Activated T-cell treated with anti-CD3 and anti-CD28 coated beads, Interleukin-2, amount 50 U/mL, for 4 hours (primary cell): Measurements from ENCODE around the gene SPART. TPM values are rescaled to one million over a fixed set of nuclear protein-coding genes. Genes with fewer than 3 reads are reported as not detected.
"Not testable (repeated sequence)": the region's sequence is repeated elsewhere in the genome, so short reads cannot be mapped to it uniquely, and the experiment has no call there.

Experiments used
- ATAC-seq, 2 donors: fragments of 200-7000 bp; cut with Tn5 transposase; one replicate each; pipeline ENCODE4 v1.10.0; 2021
- DNase-seq: peaks from one replicate; pipeline ENCODE4 v3.0.0-alpha.2; 2020
- H3K27me3 Mint-ChIP-seq: one replicate; pipeline ENCODE4 v1.8.0; 2021; ENCODE audit warnings: low read depth, mixed read lengths
- H3K36me3 Mint-ChIP-seq: one replicate; pipeline ENCODE4 v1.8.0; 2022; ENCODE audit warnings: mixed read lengths; ENCODE audit not compliant: insufficient read depth
- H3K4me1 Mint-ChIP-seq: one replicate; pipeline ENCODE4 v1.8.0; 2021; ENCODE audit warnings: low read depth, mixed read lengths
- H3K4me3 Mint-ChIP-seq: one replicate; pipeline ENCODE4 v1.8.0; 2021; ENCODE audit warnings: mild to moderate bottlenecking, moderate library complexity, mixed read lengths
- H3K9me3 Mint-ChIP-seq: one replicate; pipeline ENCODE4 v1.8.0; 2021; ENCODE audit warnings: mixed read lengths
- total RNA-seq, 3 donors: library from RNA; stranded (reverse); gene quantifications; one replicate each; pipeline ENCODE4 v1.2.1, GENCODE V29; 2021

The SPART gene
- total RNA-seq, 3 donors from 2014 or later: 28.5 to 32.8 (median 30.6) TPM

DNA sequence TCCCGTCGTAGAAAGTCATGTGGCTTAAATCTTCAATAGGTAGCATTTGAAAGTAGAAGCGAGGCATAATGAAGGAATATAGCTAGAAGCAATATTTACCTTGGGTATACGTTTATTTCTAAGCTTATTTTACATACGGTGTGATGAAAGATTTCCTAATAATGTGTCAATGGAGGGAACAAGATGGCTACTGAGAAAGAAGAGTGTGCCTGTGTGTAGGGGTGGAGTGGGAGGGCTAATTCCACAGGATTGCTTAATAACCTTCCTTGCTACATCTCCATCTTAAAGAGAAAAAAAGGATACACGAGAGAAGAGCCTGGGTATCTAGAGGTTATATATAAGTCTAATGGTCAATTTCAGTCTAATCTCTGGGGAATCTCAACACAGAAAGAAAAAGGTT lies 2.0 kb downstream of the SPART start:
- ATAC-seq (no peak), DNase-seq (no peak)
- peaks cover 40% of the 10 kb centered on the region for H3K4me1 Mint-ChIP-seq
- peaks cover 3% of the 10 kb centered on the region for H3K36me3 Mint-ChIP-seq
- no peaks in the 10 kb centered on the region for H3K27me3 Mint-ChIP-seq
- no peaks in the 10 kb centered on the region for H3K9me3 Mint-ChIP-seq
- peak overlapping the region; percentile 87 for H3K4me3 Mint-ChIP-seq

GRCh38 chr13:36343766-36344165 lies 2.4 kb downstream of the SPART start:
- H3K27me3 Mint-ChIP-seq: no peaks in the 10 kb centered on the region
- peak overlapping the region; percentile 87 for H3K4me3 Mint-ChIP-seq
- no peaks in the 10 kb centered on the region for H3K9me3 Mint-ChIP-seq
- H3K4me1 Mint-ChIP-seq: peaks cover 43% of the 10 kb centered on the region
- ATAC-seq (no peak), DNase-seq (no peak)
- H3K36me3 Mint-ChIP-seq: peaks cover 3% of the 10 kb centered on the region

- peaks cover 48% of the 10 kb centered on the region for H3K4me1 Mint-ChIP-seq
- peaks cover 3% of the 10 kb centered on the region for H3K36me3 Mint-ChIP-seq
- H3K4me3 Mint-ChIP-seq: no peak overlapping the region
- no peaks in the 10 kb centered on the region for H3K27me3 Mint-ChIP-seq
- ATAC-seq: no peak
- no peaks in the 10 kb centered on the region for H3K9me3 Mint-ChIP-seq
- no peak for DNase-seq
These were observed 3.5 kb downstream of the SPART start for GRCh38 chr13:36342715-36343114.

- Mint-ChIP-seq H3K4me3 (no peak overlapping the region), H3K9me3 (no peaks in the 10 kb centered on the region), H3K27me3 (no peaks in the 10 kb centered on the region), H3K4me1 (peaks cover 53% of the 10 kb centered on the region), H3K36me3 (peaks cover 9% of the 10 kb centered on the region)
- DNase-seq (no peak), ATAC-seq (no peak)
These were observed 4.5 kb downstream of the SPART start for GRCh38 chr13:36341718-36342117.

- ATAC-seq (no peak), DNase-seq (no peak)
- peaks cover 57% of the 10 kb centered on the region for H3K4me1 Mint-ChIP-seq
- no peaks in the 10 kb centered on the region for H3K9me3 Mint-ChIP-seq
- peaks cover 8% of the 10 kb centered on the region for H3K36me3 Mint-ChIP-seq
- H3K27me3 Mint-ChIP-seq: no peaks in the 10 kb centered on the region
- H3K4me3 Mint-ChIP-seq: no peak overlapping the region
These were observed 6.5 kb downstream of the SPART start for GRCh38 chr13:36339600-36340155.

GRCh38 chr13:36337938-36338641 lies 8.1 kb downstream of the SPART start:
- Mint-ChIP-seq H3K4me1 (peaks cover 60% of the 10 kb centered on the region), H3K36me3 (peaks cover 12% of the 10 kb centered on the region)

GRCh38 chr13:36332986-36333385 lies 13.2 kb downstream of the SPART start:
- no peaks in the 10 kb centered on the region for H3K27me3 Mint-ChIP-seq
- no peak for DNase-seq
- peaks cover 36% of the 10 kb centered on the region for H3K4me1 Mint-ChIP-seq
- H3K36me3 Mint-ChIP-seq: peaks cover 36% of the 10 kb centered on the region
- no peak for ATAC-seq
- H3K9me3 Mint-ChIP-seq: no peaks in the 10 kb centered on the region
- H3K4me3 Mint-ChIP-seq: no peak overlapping the region

More at GRCh38 chr13:36337938-36338641, 8.1 kb downstream of the SPART start:
- Mint-ChIP-seq H3K27me3 (no peaks in the 10 kb centered on the region), H3K4me3 (no peak overlapping the region), H3K9me3 (no peaks in the 10 kb centered on the region)
- DNase-seq (no peak), ATAC-seq (no peak)

DNA sequence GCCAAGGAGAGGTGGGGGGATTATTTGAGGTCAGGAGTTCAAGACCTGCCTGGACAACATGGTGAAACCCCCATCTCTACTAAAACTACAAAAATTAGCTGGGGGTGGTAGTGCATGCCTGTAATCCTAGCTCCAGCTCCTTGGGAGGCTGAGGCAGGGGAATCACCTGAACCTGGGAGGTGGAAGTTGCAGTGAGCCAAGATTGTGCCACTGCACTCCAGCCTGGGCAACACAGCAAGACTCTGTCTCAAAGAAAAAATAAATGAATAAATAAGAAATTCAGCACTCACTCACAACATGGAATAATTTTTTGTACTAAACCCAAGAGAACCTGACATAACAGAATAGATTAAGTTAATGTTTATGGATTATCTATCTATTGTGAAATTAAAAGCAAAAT lies 13.9 kb downstream of the SPART start:
- not testable (repeated sequence) for H3K4me3 Mint-ChIP-seq, H3K27me3 Mint-ChIP-seq, DNase-seq, ATAC-seq, H3K9me3 Mint-ChIP-seq
- Mint-ChIP-seq H3K4me1 (peaks cover 31% of the 10 kb centered on the region), H3K36me3 (peaks cover 38% of the 10 kb centered on the region)

DNA sequence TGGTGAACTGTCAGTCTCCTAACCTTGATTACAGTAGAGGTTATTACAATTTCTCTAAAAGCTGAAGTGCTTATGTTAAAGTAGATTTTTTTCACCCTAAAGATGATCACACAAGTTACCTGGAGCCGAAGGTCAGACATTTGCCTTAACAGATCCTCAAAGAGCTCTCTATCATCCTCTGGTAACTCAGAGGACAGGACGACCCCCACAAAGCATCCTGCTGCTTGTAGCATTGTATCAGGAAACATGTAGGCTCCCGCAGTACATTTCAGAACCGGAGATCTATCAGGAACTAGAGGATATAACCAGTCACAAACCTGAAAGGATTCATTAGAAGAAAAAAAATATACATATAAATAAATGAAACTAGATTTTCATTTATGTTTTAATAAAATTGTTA lies 14.9 kb downstream of the SPART start:
- Mint-ChIP-seq H3K36me3 (peaks cover 38% of the 10 kb centered on the region), H3K27me3 (no peaks in the 10 kb centered on the region), H3K4me1 (peaks cover 22% of the 10 kb centered on the region), H3K9me3 (no peaks in the 10 kb centered on the region), H3K4me3 (no peak overlapping the region)
- no peak for DNase-seq
- ATAC-seq: no peak

- H3K9me3 Mint-ChIP-seq: no peaks in the 10 kb centered on the region
- no peak for DNase-seq
- peaks cover 40% of the 10 kb centered on the region for H3K36me3 Mint-ChIP-seq
- peaks cover 12% of the 10 kb centered on the region for H3K4me1 Mint-ChIP-seq
- H3K4me3 Mint-ChIP-seq: no peak overlapping the region
- H3K27me3 Mint-ChIP-seq: no peaks in the 10 kb centered on the region
- no peak for ATAC-seq
These were observed 16.8 kb downstream of the SPART start for GRCh38 chr13:36329361-36329760.

- Mint-ChIP-seq H3K4me1 (peaks cover 7% of the 10 kb centered on the region), H3K36me3 (peaks cover 39% of the 10 kb centered on the region), H3K9me3 (no peaks in the 10 kb centered on the region), H3K4me3 (no peak overlapping the region), H3K27me3 (no peaks in the 10 kb centered on the region)
- DNase-seq: no peak
- ATAC-seq: no peak
These were observed 17.4 kb downstream of the SPART start for GRCh38 chr13:36328821-36329220.

DNA sequence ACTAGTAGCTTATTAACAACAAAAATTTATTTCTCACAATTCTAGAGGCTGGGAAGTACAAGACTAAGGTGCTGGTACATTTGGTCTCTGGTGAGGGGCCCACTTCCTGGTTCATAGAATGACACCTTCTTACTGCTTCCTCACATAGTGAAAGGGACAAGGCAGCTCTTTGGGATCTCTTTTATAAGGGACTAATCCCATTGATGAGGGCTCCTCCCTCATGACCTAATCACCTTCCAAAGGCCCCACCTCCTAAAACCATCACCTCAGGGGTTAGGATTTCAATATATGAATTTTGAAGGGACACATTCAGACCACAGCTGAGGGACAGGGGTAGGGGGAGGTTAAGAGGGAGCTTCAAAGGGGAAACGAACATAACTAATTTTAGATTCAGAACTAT lies 20.3 kb downstream of the SPART start:
- H3K27me3 Mint-ChIP-seq: no peaks in the 10 kb centered on the region
- no peaks in the 10 kb centered on the region for H3K9me3 Mint-ChIP-seq
- no peak overlapping the region for H3K4me3 Mint-ChIP-seq
- ATAC-seq (no peak), DNase-seq (no peak)
- no peaks in the 10 kb centered on the region for H3K4me1 Mint-ChIP-seq
- peaks cover 37% of the 10 kb centered on the region for H3K36me3 Mint-ChIP-seq

DNA sequence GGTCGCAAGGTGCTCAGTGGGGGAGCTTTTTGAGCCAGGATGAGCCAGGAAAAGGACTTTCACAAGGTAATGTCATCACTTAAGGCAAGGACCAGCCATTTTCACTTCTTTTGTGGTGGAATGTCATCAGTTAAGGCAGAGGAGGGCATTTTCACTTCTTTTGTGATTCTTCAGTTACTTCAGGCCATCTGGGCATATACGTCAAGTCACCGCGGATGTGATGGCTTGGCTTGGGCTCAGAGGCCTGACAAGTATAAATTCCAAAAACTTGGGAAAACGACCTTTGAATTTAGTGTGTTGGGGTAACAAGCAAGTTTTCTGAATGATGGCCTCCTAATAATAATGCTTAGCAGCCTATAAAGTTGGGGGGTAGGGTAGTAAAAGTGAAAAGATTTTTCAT lies 21.3 kb downstream of the SPART start:
- H3K4me1 Mint-ChIP-seq, H3K27me3 Mint-ChIP-seq, ATAC-seq, H3K9me3 Mint-ChIP-seq, H3K4me3 Mint-ChIP-seq, DNase-seq: not testable (repeated sequence)
- H3K36me3 Mint-ChIP-seq: peaks cover 30% of the 10 kb centered on the region

DNA sequence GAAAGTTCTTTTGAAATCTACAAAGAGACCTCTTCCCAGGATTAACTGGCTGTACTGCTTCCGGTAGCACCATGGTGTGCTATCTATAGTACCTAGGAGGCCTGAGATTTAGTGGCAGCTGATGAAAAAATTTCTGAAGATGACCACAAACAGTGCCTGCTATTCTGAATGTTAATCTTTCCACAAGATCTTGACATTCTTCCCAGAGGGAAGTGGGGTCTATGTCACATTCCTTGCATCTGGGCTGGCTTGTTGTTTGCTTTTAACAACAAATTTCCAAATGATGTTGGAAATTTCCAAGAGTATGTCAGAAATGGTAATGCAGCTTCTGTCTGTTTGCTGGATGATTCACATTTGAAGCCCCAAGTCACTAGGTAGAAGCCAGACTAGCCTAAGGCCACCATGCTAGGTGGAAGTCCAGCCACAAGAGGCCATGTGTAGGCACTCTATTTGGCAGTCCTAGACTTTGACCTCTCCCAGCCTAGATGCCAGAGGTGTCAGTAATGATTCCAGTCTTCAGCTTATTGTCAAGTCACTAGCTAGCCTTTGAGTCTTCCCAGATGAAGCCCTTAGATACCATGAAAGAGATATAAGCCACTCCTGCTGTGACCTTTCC lies 22.1 kb downstream of the SPART start:
- Mint-ChIP-seq H3K4me3 (no peak overlapping the region), H3K27me3 (no peaks in the 10 kb centered on the region), H3K4me1 (peaks cover 2% of the 10 kb centered on the region), H3K9me3 (no peaks in the 10 kb centered on the region), H3K36me3 (peaks cover 29% of the 10 kb centered on the region)
- ATAC-seq (no peak), DNase-seq (no peak)

DNA sequence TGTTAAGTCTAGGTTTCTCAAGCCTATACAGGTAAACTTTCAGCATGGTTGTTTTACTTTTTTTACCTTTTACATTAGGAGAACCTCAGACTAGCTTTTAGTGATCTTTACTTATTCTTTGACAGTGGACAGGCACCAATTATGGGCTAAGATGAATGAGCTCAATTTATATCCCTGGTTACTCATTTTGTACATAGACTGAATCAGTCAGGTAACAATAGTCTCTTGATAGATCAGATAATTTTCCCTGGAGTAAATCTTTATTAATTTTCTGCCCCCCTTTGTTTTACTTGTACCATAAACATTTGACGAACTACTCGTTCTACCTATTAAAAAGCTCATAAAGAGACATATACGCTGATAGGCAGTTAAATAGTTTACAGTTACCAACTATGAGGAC lies 22.8 kb downstream of the SPART start:
- DNase-seq (no peak), ATAC-seq (no peak)
- Mint-ChIP-seq H3K9me3 (no peaks in the 10 kb centered on the region), H3K4me3 (no peak overlapping the region), H3K36me3 (peaks cover 22% of the 10 kb centered on the region), H3K27me3 (no peaks in the 10 kb centered on the region), H3K4me1 (peaks cover 2% of the 10 kb centered on the region)
